Ascending aorta (tissue), 2 donors: ENCODE results near the gene TTC8. TPM values are rescaled to one million over a fixed set of nuclear protein-coding genes. Genes with fewer than 3 reads are reported as not detected.
"Not testable (repeated sequence)": the region's sequence is repeated elsewhere in the genome, so short reads cannot be mapped to it uniquely, and the experiment has no call there.

Experiments
- DNase-seq, 2 donors: peaks; one replicate each; pipeline ENCODE4 v3.0.0-alpha.2; 2019; ENCODE audit warnings: low spot score in 2 of 2
- H3K27ac ChIP-seq, 2 donors: fragments of 200-600 bp; sonication (generic); one replicate each; pipeline ENCODE4 v1.5.1; 2016 to 2017; ENCODE audit warnings: mild to moderate bottlenecking in 1 of 2
- H3K27me3 ChIP-seq: fragments of 200-600 bp; sonication (generic); one replicate; pipeline ENCODE4 v1.5.1; 2017
- H3K36me3 ChIP-seq, 2 donors: fragments of 200-600 bp; sonication (generic); one replicate each; pipeline ENCODE4 v1.5.1; 2016
- H3K4me1 ChIP-seq, 2 donors: fragments of 200-600 bp; sonication (generic); one replicate each; pipeline ENCODE4 v1.5.1; 2016 to 2017; ENCODE audit warnings: mild to moderate bottlenecking in 1 of 2
- H3K4me3 ChIP-seq, 2 donors: fragments of 200-600 bp; sonication (generic); one replicate each; pipeline ENCODE4 v1.5.1; 2016 to 2017; ENCODE audit warnings: mild to moderate bottlenecking in 1 of 2
- H3K9me3 ChIP-seq, 2 donors: fragments of 200-600 bp; sonication (generic); one replicate each; pipeline ENCODE4 v1.5.1; 2016
- CTCF ChIP-seq, 3 experiments: fragments of 200-600 bp in 2 of 3; fragments of 450-650 bp in 1 of 3; sonication (generic) in 2 of 3; IDR thresholded peaks; one replicate each; pipeline ENCODE4 v1.5.1; 2016 to 2019; ENCODE audit warnings: antibody characterized with exemption in 3 of 3, mild to moderate bottlenecking in 1 of 3, moderate library complexity in 1 of 3
- intact Hi-C: fragments of 100-400 bp; cut with DNase I; formaldehyde crosslinking; loops from one replicate; pipeline ENCODE4 v1.15.1; 2023
- total RNA-seq: library from RNA; depleted of rRNA; stranded (reverse); fragments of >200 nt; gene quantifications from one replicate; pipeline ENCODE4 v1.1.0, GENCODE V29; 2016

TTC8 gene
- total RNA-seq, 1 donor from 2014 or later = 24.4 TPM

DNA sequence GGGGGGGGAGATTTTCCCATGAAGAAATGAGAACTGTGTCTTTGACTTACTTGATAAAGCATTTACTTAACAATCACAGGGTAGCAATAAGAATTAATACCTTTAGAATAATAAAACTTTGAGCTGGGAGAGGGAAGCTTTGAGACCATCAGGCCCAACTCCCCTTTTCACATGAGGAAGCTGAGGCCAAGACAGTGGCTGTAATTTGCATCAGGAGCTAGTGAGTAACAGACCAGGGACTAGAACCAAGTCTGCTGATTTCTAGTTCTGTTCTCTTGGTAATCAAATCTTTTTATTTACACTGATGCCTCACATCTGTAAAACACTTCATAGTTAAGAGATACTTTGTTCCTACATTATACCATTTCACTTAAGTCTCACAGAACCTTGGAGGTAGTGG, 28.7 kb downstream of the TTC8 start:
- Histone ChIP-seq H3K27ac (no peak overlapping the region), H3K27me3 (no peaks in the 10 kb centered on the region), H3K36me3 (no peaks in the 10 kb centered on the region), H3K9me3 (no peaks in the 10 kb centered on the region), H3K4me1 (no peaks in the 10 kb centered on the region), H3K4me3 (no peak overlapping the region)
- TF ChIP-seq CTCF (IDR thresholded peaks at IDR 0.05) = no peak
- intact Hi-C loops = no loop called here
- no peak for DNase-seq

GRCh38 chr14:88856786-88857366, 32.4 kb downstream of the TTC8 start:
- no peak for DNase-seq
- no peak for TF ChIP-seq CTCF (IDR thresholded peaks at IDR 0.05)
- intact Hi-C loops = no loop called here
- no peaks in the 10 kb centered on the region for H3K9me3 ChIP-seq
- H3K27ac ChIP-seq = no peak overlapping the region
- H3K27me3 ChIP-seq = no peaks in the 10 kb centered on the region
- no peak overlapping the region for H3K4me3 ChIP-seq
- H3K4me1 ChIP-seq = no peaks in the 10 kb centered on the region
- peaks cover 13 to 14% of the 10 kb centered on the region in 2 donors for H3K36me3 ChIP-seq

- H3K4me3 ChIP-seq, H3K27me3 ChIP-seq, DNase-seq, H3K27ac ChIP-seq, intact Hi-C loops, H3K4me1 ChIP-seq, H3K9me3 ChIP-seq: not testable (repeated sequence)
- H3K36me3 ChIP-seq = peaks cover 16 to 21% of the 10 kb centered on the region in 2 donors
Observed at GRCh38 chr14:88857861-88858260, 33.4 kb downstream of the TTC8 start.

GRCh38 chr14:88859118-88859517, 34.7 kb downstream of the TTC8 start:
- DNase-seq, H3K27ac ChIP-seq, H3K4me1 ChIP-seq, H3K27me3 ChIP-seq, intact Hi-C loops, H3K4me3 ChIP-seq, H3K9me3 ChIP-seq: not testable (repeated sequence)
- peaks cover 16 to 26% of the 10 kb centered on the region in 2 donors for H3K36me3 ChIP-seq

DNA sequence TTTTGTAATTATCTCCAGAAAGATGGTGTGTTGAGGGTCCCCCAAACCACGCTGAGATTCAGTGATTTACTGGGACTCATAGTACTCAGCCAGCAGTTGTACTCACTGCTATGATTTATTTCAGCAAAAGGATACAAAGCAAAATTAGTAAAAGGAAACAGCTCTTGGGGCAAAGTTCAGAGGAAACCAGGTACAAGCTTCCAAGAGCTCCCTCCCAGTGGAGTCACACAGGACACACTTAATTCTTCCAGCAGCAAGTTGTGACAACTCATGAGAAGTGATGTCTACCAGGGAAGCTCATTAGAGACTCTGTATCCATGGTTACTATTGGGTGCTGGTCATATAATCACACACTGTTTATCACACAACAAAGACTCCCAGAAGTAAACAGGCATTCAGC, 38.7 kb downstream of the TTC8 start:
- Histone ChIP-seq H3K36me3 (peaks cover 20 to 26% of the 10 kb centered on the region in 2 donors), H3K27me3 (no peaks in the 10 kb centered on the region), H3K4me3 (no peak overlapping the region), H3K9me3 (no peaks in the 10 kb centered on the region), H3K4me1 (no peaks in the 10 kb centered on the region), H3K27ac (no peak overlapping the region)
- no peak for TF ChIP-seq CTCF (IDR thresholded peaks at IDR 0.05)
- intact Hi-C loops = no loop called here
- DNase-seq = no peak

GRCh38 chr14:88864198-88864597, 39.7 kb downstream of the TTC8 start:
- H3K36me3 ChIP-seq = peaks cover 18 to 22% of the 10 kb centered on the region in 2 donors
- H3K4me1 ChIP-seq = no peaks in the 10 kb centered on the region
- H3K27me3 ChIP-seq = no peaks in the 10 kb centered on the region
- no peak for TF ChIP-seq CTCF (IDR thresholded peaks at IDR 0.05)
- no peaks in the 10 kb centered on the region for H3K9me3 ChIP-seq
- no peak overlapping the region for H3K4me3 ChIP-seq
- DNase-seq = no peak
- intact Hi-C loops = no loop called here
- H3K27ac ChIP-seq = no peak overlapping the region

DNA sequence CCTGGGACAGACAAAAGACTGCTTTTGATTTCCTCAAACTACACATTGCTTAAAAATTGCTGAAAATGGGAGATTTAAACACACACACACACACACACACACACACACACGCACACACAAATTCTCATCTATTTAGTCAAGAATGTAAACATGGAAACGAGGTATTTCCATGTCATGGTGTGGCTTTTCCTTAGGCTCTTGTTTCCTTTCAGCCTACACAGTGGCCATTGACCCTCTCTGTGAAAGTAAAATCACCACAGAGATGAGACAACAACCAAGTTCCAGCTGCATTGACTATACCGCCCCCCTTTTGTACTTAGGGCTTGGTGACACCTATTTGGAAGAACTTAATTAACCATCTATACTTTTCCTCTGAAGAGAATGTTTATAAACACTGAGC, 41.9 kb downstream of the TTC8 start:
- no peak overlapping the region for H3K27ac ChIP-seq
- H3K9me3 ChIP-seq = no peaks in the 10 kb centered on the region
- no peak for TF ChIP-seq CTCF (IDR thresholded peaks at IDR 0.05)
- H3K27me3 ChIP-seq = no peaks in the 10 kb centered on the region
- H3K36me3 ChIP-seq = peaks cover 20 to 32% of the 10 kb centered on the region in 2 donors
- H3K4me3 ChIP-seq = no peak overlapping the region
- intact Hi-C loops = loop anchor here (5.0 kb wide), 1 partner anchor 74 kb away; the partner anchor contains the start of gene EML5
- no peak for DNase-seq
- no peaks in the 10 kb centered on the region for H3K4me1 ChIP-seq
